Measurements from ENCODE around the gene ANO9. TPM values are rescaled to one million over a fixed set of nuclear protein-coding genes. Genes with fewer than 3 reads are reported as not detected.
"Not testable (repeated sequence)": the region's sequence is repeated elsewhere in the genome, so short reads cannot be mapped to it uniquely, and the experiment has no call there.

ANO9 gene
- total RNA-seq, 1 donor from 2014 or later, result 36.9 TPM

GRCh38 chr11:477052-477715 is 35.4 kb upstream of the ANO9 start:
- intact Hi-C loops (cut with micrococcal nuclease), result no loop called here
- no peak overlapping the region for H3K27ac Mint-ChIP-seq
- H3K4me3 Mint-ChIP-seq (ENCODE audit: low read depth), result no peak overlapping the region
- peaks cover 3% of the 10 kb centered on the region for H3K36me3 Mint-ChIP-seq (ENCODE audit: low read depth)
- DNase-seq (ENCODE audit: low spot score), result no peak
- H3K9me3 Mint-ChIP-seq, result no peaks in the 10 kb centered on the region
- no peaks in the 10 kb centered on the region for H3K27me3 Mint-ChIP-seq (ENCODE audit: low read depth)
- H3K4me1 Mint-ChIP-seq (ENCODE audit: low read depth), result no peaks in the 10 kb centered on the region

- H3K4me3 Mint-ChIP-seq (ENCODE audit: low read depth), result no peak overlapping the region
Observed at GRCh38 chr11:476416-476815, 34.6 kb upstream of the ANO9 start.

GRCh38 chr11:475941-476340 is 34.1 kb upstream of the ANO9 start:
- intact Hi-C loops (cut with micrococcal nuclease), result no loop called here
- Mint-ChIP-seq H3K27me3 (ENCODE audit: low read depth) (no peaks in the 10 kb centered on the region), H3K4me3 (ENCODE audit: low read depth) (no peak overlapping the region), H3K36me3 (ENCODE audit: low read depth) (peaks cover under 1% of the 10 kb centered on the region), H3K4me1 (ENCODE audit: low read depth) (no peaks in the 10 kb centered on the region), H3K27ac (no peak overlapping the region), H3K9me3 (no peaks in the 10 kb centered on the region)
- no peak for DNase-seq (ENCODE audit: low spot score)

More at GRCh38 chr11:476416-476815, 34.6 kb upstream of the ANO9 start:
- no peak for DNase-seq (ENCODE audit: low spot score)
- intact Hi-C loops (cut with micrococcal nuclease), result no loop called here
- H3K4me1 Mint-ChIP-seq (ENCODE audit: low read depth), result no peaks in the 10 kb centered on the region
- H3K36me3 Mint-ChIP-seq (ENCODE audit: low read depth), result peaks cover 3% of the 10 kb centered on the region
- no peaks in the 10 kb centered on the region for H3K27me3 Mint-ChIP-seq (ENCODE audit: low read depth)
- no peaks in the 10 kb centered on the region for H3K9me3 Mint-ChIP-seq
- H3K27ac Mint-ChIP-seq, result no peak overlapping the region

- Mint-ChIP-seq H3K27ac (no peak overlapping the region), H3K4me1 (ENCODE audit: low read depth) (no peaks in the 10 kb centered on the region), H3K4me3 (ENCODE audit: low read depth) (no peak overlapping the region), H3K36me3 (ENCODE audit: low read depth) (no peaks in the 10 kb centered on the region), H3K27me3 (ENCODE audit: low read depth) (no peaks in the 10 kb centered on the region), H3K9me3 (no peaks in the 10 kb centered on the region)
- no peak for DNase-seq (ENCODE audit: low spot score)
- intact Hi-C loops (cut with micrococcal nuclease), result no loop called here
Observed at GRCh38 chr11:474914-475506, 33.2 kb upstream of the ANO9 start.

GRCh38 chr11:473962-474785 is 32.4 kb upstream of the ANO9 start:
- H3K27me3 Mint-ChIP-seq (ENCODE audit: low read depth), result no peaks in the 10 kb centered on the region
- no peak overlapping the region for H3K4me3 Mint-ChIP-seq (ENCODE audit: low read depth)
- intact Hi-C loops (cut with micrococcal nuclease), result no loop called here
- no peak overlapping the region for H3K27ac Mint-ChIP-seq
- H3K9me3 Mint-ChIP-seq, result no peaks in the 10 kb centered on the region
- peaks cover 3% of the 10 kb centered on the region for H3K36me3 Mint-ChIP-seq (ENCODE audit: low read depth)
- no peak for DNase-seq (ENCODE audit: low spot score)
- no peaks in the 10 kb centered on the region for H3K4me1 Mint-ChIP-seq (ENCODE audit: low read depth)

- DNase-seq (ENCODE audit: low spot score), result no peak
- peaks cover 3% of the 10 kb centered on the region for H3K36me3 Mint-ChIP-seq (ENCODE audit: low read depth)
- H3K4me1 Mint-ChIP-seq (ENCODE audit: low read depth), result no peaks in the 10 kb centered on the region
- intact Hi-C loops (cut with micrococcal nuclease), result no loop called here
- H3K27me3 Mint-ChIP-seq (ENCODE audit: low read depth), result no peaks in the 10 kb centered on the region
- no peak overlapping the region for H3K4me3 Mint-ChIP-seq (ENCODE audit: low read depth)
- no peaks in the 10 kb centered on the region for H3K9me3 Mint-ChIP-seq
- H3K27ac Mint-ChIP-seq, result no peak overlapping the region
Observed at GRCh38 chr11:473415-473814, 31.6 kb upstream of the ANO9 start.

- Mint-ChIP-seq H3K27ac (no peak overlapping the region), H3K4me1 (ENCODE audit: low read depth) (no peaks in the 10 kb centered on the region)
Observed at GRCh38 chr11:472816-473215, 31.0 kb upstream of the ANO9 start.

GRCh38 chr11:472272-472671 is 30.5 kb upstream of the ANO9 start:
- Mint-ChIP-seq H3K4me3 (ENCODE audit: low read depth) (no peak overlapping the region), H3K27ac (no peak overlapping the region), H3K27me3 (ENCODE audit: low read depth) (no peaks in the 10 kb centered on the region), H3K9me3 (no peaks in the 10 kb centered on the region), H3K36me3 (ENCODE audit: low read depth) (peaks cover 3% of the 10 kb centered on the region), H3K4me1 (ENCODE audit: low read depth) (no peaks in the 10 kb centered on the region)
- no peak for DNase-seq (ENCODE audit: low spot score)
- intact Hi-C loops (cut with micrococcal nuclease), result no loop called here

More at GRCh38 chr11:472816-473215, 31.0 kb upstream of the ANO9 start:
- no peaks in the 10 kb centered on the region for H3K9me3 Mint-ChIP-seq
- H3K27me3 Mint-ChIP-seq (ENCODE audit: low read depth), result no peaks in the 10 kb centered on the region
- intact Hi-C loops (cut with micrococcal nuclease), result no loop called here
- no peak for DNase-seq (ENCODE audit: low spot score)
- H3K36me3 Mint-ChIP-seq (ENCODE audit: low read depth), result peaks cover 3% of the 10 kb centered on the region
- no peak overlapping the region for H3K4me3 Mint-ChIP-seq (ENCODE audit: low read depth)

GRCh38 chr11:471468-472145 is 29.8 kb upstream of the ANO9 start:
- Mint-ChIP-seq H3K27me3 (ENCODE audit: low read depth) (no peaks in the 10 kb centered on the region), H3K4me3 (ENCODE audit: low read depth) (no peak overlapping the region), H3K4me1 (ENCODE audit: low read depth) (no peaks in the 10 kb centered on the region), H3K9me3 (no peaks in the 10 kb centered on the region), H3K36me3 (ENCODE audit: low read depth) (peaks cover 5% of the 10 kb centered on the region), H3K27ac (no peak overlapping the region)
- intact Hi-C loops (cut with micrococcal nuclease), result no loop called here
- DNase-seq (ENCODE audit: low spot score), result no peak

GRCh38 chr11:469684-470560 is 28.1 kb upstream of the ANO9 start:
- Mint-ChIP-seq H3K4me1 (ENCODE audit: low read depth) (no peaks in the 10 kb centered on the region), H3K36me3 (ENCODE audit: low read depth) (peaks cover 14% of the 10 kb centered on the region), H3K27ac (no peak overlapping the region), H3K9me3 (no peaks in the 10 kb centered on the region), H3K27me3 (ENCODE audit: low read depth) (no peaks in the 10 kb centered on the region), H3K4me3 (ENCODE audit: low read depth) (no peak overlapping the region)
- DNase-seq (ENCODE audit: low spot score), result no peak
- intact Hi-C loops (cut with micrococcal nuclease), result no loop called here

- DNase-seq (ENCODE audit: low spot score); H3K4me1 Mint-ChIP-seq (ENCODE audit: low read depth); intact Hi-C loops (cut with micrococcal nuclease); H3K4me3 Mint-ChIP-seq (ENCODE audit: low read depth); H3K27me3 Mint-ChIP-seq (ENCODE audit: low read depth); H3K9me3 Mint-ChIP-seq; H3K27ac Mint-ChIP-seq: not testable (repeated sequence)
- peaks cover 17% of the 10 kb centered on the region for H3K36me3 Mint-ChIP-seq (ENCODE audit: low read depth)
Observed at GRCh38 chr11:469026-469683, 27.3 kb upstream of the ANO9 start.

- Mint-ChIP-seq H3K36me3 (ENCODE audit: low read depth) (peaks cover 17% of the 10 kb centered on the region), H3K9me3 (no peaks in the 10 kb centered on the region), H3K27ac (no peak overlapping the region), H3K4me1 (ENCODE audit: low read depth) (no peaks in the 10 kb centered on the region), H3K4me3 (ENCODE audit: low read depth) (no peak overlapping the region), H3K27me3 (ENCODE audit: low read depth) (no peaks in the 10 kb centered on the region)
- DNase-seq (ENCODE audit: low spot score), result no peak
- intact Hi-C loops (cut with micrococcal nuclease), result no loop called here
Observed at GRCh38 chr11:468493-468892, 26.7 kb upstream of the ANO9 start.

Measured in activated T-helper 2 cell treated with anti-CD3 and anti-CD28 coated beads, Interferon-gamma antibody, Interleukin-2, Interleukin-4, amounts not matched to agents 10 μg/mL and 5 μg/mL and 100 μg/mL, durations not matched to agents 14 hours and 24 hours and 36 hours (primary cell).